Loucy (cell line): ENCODE measurements around the gene TFB1M.

Experiments
- H2AFZ ChIP-seq: fragments of 200-600 bp; sonication (generic); 2 replicates; pipeline ENCODE4 v1.6.0; 2016; ENCODE audit warnings: antibody characterized with exemption, mild to moderate bottlenecking, low read length, moderate library complexity
- H3F3A ChIP-seq: fragments of 200-600 bp; 2 replicates; pipeline ENCODE4 v1.6.0; 2016; ENCODE audit warnings: antibody characterized with exemption, low read depth, mild to moderate bottlenecking
- H3K27me3 ChIP-seq: fragments of 200-600 bp; sonication (generic); 2 replicates; pipeline ENCODE4 v1.6.1; 2014; ENCODE audit warnings: low read length, mild to moderate bottlenecking; ENCODE audit not compliant: insufficient read depth, poor library complexity, severe bottlenecking
- H3K36me3 ChIP-seq: fragments of 200-600 bp; sonication (generic); 2 replicates; pipeline ENCODE4 v1.6.1; 2016; ENCODE audit warnings: low read length; ENCODE audit not compliant: insufficient read depth
- H3K4me1 ChIP-seq: fragments of 200-600 bp; sonication (generic); 2 replicates; pipeline ENCODE4 v1.5.1; 2014; ENCODE audit warnings: low read length, mild to moderate bottlenecking; ENCODE audit not compliant: insufficient read depth, poor library complexity, severe bottlenecking
- H3K4me2 ChIP-seq: fragments of 200-600 bp; sonication (generic); 2 replicates; pipeline ENCODE4 v1.6.0; 2014; ENCODE audit warnings: antibody characterized with exemption, low read length, low read depth, mild to moderate bottlenecking; ENCODE audit not compliant: poor library complexity, severe bottlenecking
- H3K4me3 ChIP-seq: fragments of 200-600 bp; sonication (generic); 2 replicates; pipeline ENCODE4 v1.5.1; 2014; ENCODE audit warnings: low read length, mild to moderate bottlenecking, mixed read lengths; ENCODE audit not compliant: poor library complexity, severe bottlenecking
- H3K79me2 ChIP-seq: fragments of 200-600 bp; sonication (generic); 2 replicates; pipeline ENCODE4 v1.6.1; 2014; ENCODE audit warnings: low read length; ENCODE audit not compliant: insufficient read depth
- H3K9ac ChIP-seq: fragments of 200-600 bp; sonication (generic); 2 replicates; pipeline ENCODE4 v1.6.0; 2014; ENCODE audit warnings: mild to moderate bottlenecking, low read depth, low read length, moderate library complexity; ENCODE audit not compliant: poor library complexity, severe bottlenecking
- H3K9me2 ChIP-seq: fragments of 200-600 bp; sonication (generic); replicated peaks from 2 replicates; pipeline ENCODE4 v1.6.1; 2016; ENCODE audit warnings: low read depth, low read length, mixed read lengths
- H3K9me3 ChIP-seq: fragments of 200-600 bp; sonication (generic); 2 replicates; pipeline ENCODE4 v1.6.1; 2014; ENCODE audit warnings: mild to moderate bottlenecking, antibody characterized with exemption, low read length, low read depth; ENCODE audit not compliant: insufficient read depth
- H4K20me1 ChIP-seq: fragments of 200-600 bp; sonication (generic); 2 replicates; pipeline ENCODE4 v1.6.0; 2014; ENCODE audit warnings: antibody characterized with exemption, low read length, mild to moderate bottlenecking; ENCODE audit not compliant: insufficient read depth, poor library complexity, severe bottlenecking
- EZH2phosphoT487 ChIP-seq: fragments of 200-600 bp; IDR thresholded peaks from 2 replicates; pipeline ENCODE4 v1.6.1; 2018; ENCODE audit warnings: antibody characterized with exemption, mild to moderate bottlenecking, moderate library complexity, borderline replicate concordance
- TF ChIP-seq, protein P1 (sequence below): fragments of 200-600 bp; sonication (generic); conservative IDR thresholded peaks from 2 replicates; pipeline ENCODE4 v1.5.1; 2014; ENCODE audit warnings: mild to moderate bottlenecking, antibody characterized with exemption, low read length

TFB1M gene

DNA sequence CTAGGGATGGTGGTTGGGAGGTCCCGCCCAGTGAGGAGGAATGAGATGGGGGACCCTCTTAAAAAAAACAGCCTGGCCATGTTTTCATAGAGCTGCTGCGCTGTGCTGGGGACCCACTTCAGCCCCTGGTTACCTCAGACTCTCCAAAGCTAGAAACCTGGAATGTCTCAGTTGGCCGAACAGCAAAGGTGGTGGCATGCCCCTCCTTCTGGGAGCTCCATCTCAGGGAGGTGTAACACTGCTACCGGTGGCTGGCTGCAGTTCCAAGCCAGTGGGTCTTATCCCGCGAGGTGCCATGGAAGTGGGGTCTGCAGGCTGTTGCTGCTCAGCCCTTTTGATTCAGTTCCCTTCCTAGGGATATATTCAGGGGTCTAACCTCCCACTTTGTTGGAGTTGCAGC lies 35.7 kb upstream of the TFB1M start:
- no peak overlapping the region for H3K4me3 ChIP-seq
- TF ChIP-seq, protein P1, sequence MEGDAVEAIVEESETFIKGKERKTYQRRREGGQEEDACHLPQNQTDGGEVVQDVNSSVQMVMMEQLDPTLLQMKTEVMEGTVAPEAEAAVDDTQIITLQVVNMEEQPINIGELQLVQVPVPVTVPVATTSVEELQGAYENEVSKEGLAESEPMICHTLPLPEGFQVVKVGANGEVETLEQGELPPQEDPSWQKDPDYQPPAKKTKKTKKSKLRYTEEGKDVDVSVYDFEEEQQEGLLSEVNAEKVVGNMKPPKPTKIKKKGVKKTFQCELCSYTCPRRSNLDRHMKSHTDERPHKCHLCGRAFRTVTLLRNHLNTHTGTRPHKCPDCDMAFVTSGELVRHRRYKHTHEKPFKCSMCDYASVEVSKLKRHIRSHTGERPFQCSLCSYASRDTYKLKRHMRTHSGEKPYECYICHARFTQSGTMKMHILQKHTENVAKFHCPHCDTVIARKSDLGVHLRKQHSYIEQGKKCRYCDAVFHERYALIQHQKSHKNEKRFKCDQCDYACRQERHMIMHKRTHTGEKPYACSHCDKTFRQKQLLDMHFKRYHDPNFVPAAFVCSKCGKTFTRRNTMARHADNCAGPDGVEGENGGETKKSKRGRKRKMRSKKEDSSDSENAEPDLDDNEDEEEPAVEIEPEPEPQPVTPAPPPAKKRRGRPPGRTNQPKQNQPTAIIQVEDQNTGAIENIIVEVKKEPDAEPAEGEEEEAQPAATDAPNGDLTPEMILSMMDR: no peak
- TF ChIP-seq EZH2phosphoT487: no peak

DNA sequence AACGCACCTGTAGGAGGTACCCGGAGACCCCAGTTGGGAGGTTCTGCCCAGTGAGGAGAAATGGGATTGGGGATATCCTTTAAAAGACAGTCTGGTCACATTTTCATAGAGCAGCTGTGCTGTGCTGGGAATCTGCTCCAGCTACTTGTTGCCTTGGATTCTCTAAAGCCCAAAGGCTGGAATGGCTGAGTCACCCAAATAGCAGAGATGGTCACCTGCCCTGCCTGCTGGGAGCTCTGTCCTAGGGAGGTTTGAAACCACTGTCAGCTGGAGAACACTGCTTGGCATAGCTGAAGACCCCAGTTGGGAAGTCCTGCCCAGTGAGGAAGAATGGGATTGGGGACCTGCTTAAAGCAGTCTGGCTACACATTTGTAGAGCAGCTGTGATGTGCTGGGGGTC lies 34.8 kb upstream of the TFB1M start:
- Histone ChIP-seq H3K4me3 (no peak overlapping the region), H3K9me3 (peaks cover under 1% of the 10 kb centered on the region; the same call in 1 of the 2 replicates), H3K4me1 (no peaks in the 10 kb centered on the region), H3F3A (no peaks in the 10 kb centered on the region), H3K4me2 (no peak overlapping the region), H3K79me2 (no peaks in the 10 kb centered on the region), H3K36me3 (no peaks in the 10 kb centered on the region), H3K9ac (no peak overlapping the region), H3K27me3 (no peaks in the 10 kb centered on the region), H4K20me1 (no peaks in the 10 kb centered on the region), H2AFZ (no peak overlapping the region), H3K9me2 (no peaks in the 10 kb centered on the region)
- TF ChIP-seq, protein P1: no peak
- TF ChIP-seq EZH2phosphoT487: no peak

More for the DNA sequence above, 35.7 kb upstream of the TFB1M start:
- H3K4me2 ChIP-seq: no peak overlapping the region
- H3K36me3 ChIP-seq: no peaks in the 10 kb centered on the region
- H2AFZ ChIP-seq: no peak overlapping the region
- no peaks in the 10 kb centered on the region for H3K9me2 ChIP-seq
- no peak overlapping the region for H3K9ac ChIP-seq
- H3K9me3 ChIP-seq: peaks cover 8% of the 10 kb centered on the region; the same call in 1 of the 2 replicates
- no peaks in the 10 kb centered on the region for H3K4me1 ChIP-seq
- H4K20me1 ChIP-seq: no peaks in the 10 kb centered on the region
- H3K27me3 ChIP-seq: no peaks in the 10 kb centered on the region
- no peaks in the 10 kb centered on the region for H3K79me2 ChIP-seq
- H3F3A ChIP-seq: no peaks in the 10 kb centered on the region

DNA sequence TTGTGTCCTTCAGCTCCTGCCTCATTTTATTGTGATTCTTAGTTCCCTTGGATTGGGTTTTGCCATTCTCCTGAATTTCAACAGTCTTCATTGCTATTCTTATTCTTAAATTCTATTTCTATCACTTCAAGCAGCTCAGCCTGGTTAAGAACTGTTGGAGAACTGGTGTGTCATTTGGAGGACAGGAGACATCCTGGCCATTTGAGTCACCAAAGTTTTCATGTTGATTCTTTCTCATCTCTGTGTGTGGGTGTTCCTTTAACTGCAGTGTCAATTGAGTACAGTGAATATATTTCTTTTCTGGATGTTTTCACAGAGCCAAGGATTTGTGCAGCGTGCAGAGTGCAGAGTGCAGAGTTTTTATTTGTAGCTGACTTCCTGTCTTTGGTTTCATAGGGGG lies 33.5 kb upstream of the TFB1M start:
- H3K4me2 ChIP-seq: no peak overlapping the region
- no peaks in the 10 kb centered on the region for H3K4me1 ChIP-seq
- H3K9me2 ChIP-seq: no peaks in the 10 kb centered on the region
- no peak for TF ChIP-seq EZH2phosphoT487
- TF ChIP-seq, protein P1: no peak
- no peaks in the 10 kb centered on the region for H3K79me2 ChIP-seq
- no peaks in the 10 kb centered on the region for H3F3A ChIP-seq
- no peak overlapping the region for H3K9ac ChIP-seq
- H3K27me3 ChIP-seq: no peaks in the 10 kb centered on the region
- no peaks in the 10 kb centered on the region for H4K20me1 ChIP-seq
- no peaks in the 10 kb centered on the region; the same call in 1 of the 2 replicates for H3K9me3 ChIP-seq
- H3K36me3 ChIP-seq: no peaks in the 10 kb centered on the region
- H3K4me3 ChIP-seq: no peak overlapping the region
- H2AFZ ChIP-seq: no peak overlapping the region
